ENCODE results near the gene NAPG. TPM values are rescaled to one million over a fixed set of nuclear protein-coding genes. Genes with fewer than 3 reads are reported as not detected.
A peak's percentile ranks its signal among the peaks of the same experiment; 100 is the strongest.

NAPG gene
- total RNA-seq, 4 donors from 2014 or later = 13.8 to 29.6 (median 19.5) TPM

DNA sequence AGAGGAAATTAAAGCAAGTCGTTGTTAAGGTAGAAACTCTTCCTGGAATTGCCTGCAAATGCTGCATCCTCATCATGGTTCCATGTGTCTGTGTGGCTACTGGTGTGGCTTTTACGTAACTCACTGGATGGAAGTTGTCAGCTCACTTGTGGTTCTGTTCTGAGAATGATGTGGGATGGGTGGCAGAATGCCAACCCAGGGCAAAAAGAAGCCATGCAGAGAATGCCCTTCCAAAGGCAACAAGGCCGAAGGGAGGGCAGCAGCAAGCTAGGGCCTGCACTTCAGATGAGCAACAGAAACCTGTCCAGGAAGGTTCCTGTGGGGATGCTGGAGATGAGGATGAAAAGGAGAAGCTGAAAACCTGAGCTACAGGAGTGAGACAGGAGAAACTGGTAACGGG is 10.4 kb upstream of the NAPG start:
- in situ Hi-C loops (cut with MboI; ENCODE audit: low sequenced_read_pairs in 4 of 4) = loop anchor here in 2 of 4 donors (5.0 to 25.0 kb wide), 2 partner anchors 543 to 928 kb away; no protein-coding TSS in a partner anchor
- TF ChIP-seq POLR2A (IDR thresholded peaks at IDR 0.05) (no peak), CTCF (IDR thresholded peaks at IDR 0.05 in 4 of 5, conservative IDR thresholded peaks at IDR 0.05 in 1 of 5) (no peak)

DNA sequence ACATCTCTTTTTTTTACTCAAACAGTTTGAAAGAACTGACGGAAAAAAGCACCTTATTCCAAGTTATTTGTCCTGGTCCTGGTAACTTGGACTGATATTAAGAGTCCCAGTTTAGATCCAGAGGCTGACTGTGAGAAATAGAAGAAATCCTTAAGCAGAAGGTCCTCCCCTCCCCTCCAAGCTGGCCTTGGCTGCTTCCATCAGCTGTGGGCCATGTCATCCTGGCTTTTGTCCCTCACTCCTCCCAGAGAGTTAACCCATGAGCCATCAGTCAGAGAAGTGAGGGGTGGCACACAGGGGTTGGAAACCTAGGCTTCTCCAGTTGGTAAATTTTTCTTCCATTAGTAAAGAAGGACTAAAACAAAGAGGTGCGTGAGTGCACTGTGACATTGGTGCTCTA is 9.7 kb upstream of the NAPG start:
- intact Hi-C loops (cut with DNase I; ENCODE audit: low total_unique reads) = loop anchor here (10.0 kb wide), 1 partner anchor 211 kb away; no protein-coding TSS in a partner anchor
- DNase-seq = no peak
- H3K27me3 ChIP-seq = peaks cover 0 to 4% (median 0%) of the 10 kb centered on the region in 3 donors
- in situ Hi-C loops (cut with MboI; ENCODE audit: low sequenced_read_pairs in 4 of 4) = loop anchor here in 2 of 4 donors (5.0 to 25.0 kb wide), 2 partner anchors 544 to 929 kb away; no protein-coding TSS in a partner anchor
- TF ChIP-seq POLR2A (IDR thresholded peaks at IDR 0.05) (no peak), CTCF (IDR thresholded peaks at IDR 0.05 in 4 of 5, conservative IDR thresholded peaks at IDR 0.05 in 1 of 5) (no peak)
- H3K27ac ChIP-seq = peak overlapping the region in 1 of 4 donors; percentile 17
- peaks cover 3 to 25% of the 10 kb centered on the region in 2 donors for H3K4me1 ChIP-seq
- ATAC-seq = no peak
- H3K4me3 ChIP-seq = no peak overlapping the region
- H3K9me3 ChIP-seq = no peaks in the 10 kb centered on the region
- no peaks in the 10 kb centered on the region for H3K36me3 ChIP-seq

More for the DNA sequence above, 10.4 kb upstream of the NAPG start:
- H3K9me3 ChIP-seq = no peaks in the 10 kb centered on the region
- no peak overlapping the region for H3K4me3 ChIP-seq
- H3K4me1 ChIP-seq = peaks cover 3 to 25% of the 10 kb centered on the region in 2 donors
- DNase-seq (no peak), ATAC-seq (no peak)
- intact Hi-C loops (cut with DNase I; ENCODE audit: low total_unique reads) = loop anchor here (10.0 kb wide), 1 partner anchor 211 kb away; no protein-coding TSS in a partner anchor
- H3K36me3 ChIP-seq = no peaks in the 10 kb centered on the region
- H3K27ac ChIP-seq = peak overlapping the region in 1 of 4 donors; percentile 17
- H3K27me3 ChIP-seq = peaks cover 0 to 4% (median 0%) of the 10 kb centered on the region in 3 donors

GRCh38 chr18:10518595-10519255 is 7.1 kb upstream of the NAPG start:
- peak; percentile 25 to 40 for DNase-seq
- Histone ChIP-seq H3K4me3 (no peak overlapping the region), H3K36me3 (no peaks in the 10 kb centered on the region), H3K27me3 (peaks cover 0 to under 1% (median 0%) of the 10 kb centered on the region in 3 donors), H3K27ac (peak overlapping the region in 3 of 4 donors; percentile 11 to 46 (median 15)), H3K4me1 (peaks cover 3 to 25% of the 10 kb centered on the region in 2 donors), H3K9me3 (no peaks in the 10 kb centered on the region)
- intact Hi-C loops (cut with DNase I; ENCODE audit: low total_unique reads) = loop anchor here (10.0 kb wide), 1 partner anchor 214 kb away; no protein-coding TSS in a partner anchor
- TF ChIP-seq CTCF (IDR thresholded peaks at IDR 0.05 in 4 of 5, conservative IDR thresholded peaks at IDR 0.05 in 1 of 5) (no peak), POLR2A (IDR thresholded peaks at IDR 0.05) (no peak)
- ATAC-seq = peak; percentile 37 to 43
- in situ Hi-C loops (cut with MboI; ENCODE audit: low sequenced_read_pairs in 4 of 4) = loop anchor here in 2 of 4 donors (5.0 to 25.0 kb wide), 2 partner anchors 546 to 931 kb away; no protein-coding TSS in a partner anchor

DNA sequence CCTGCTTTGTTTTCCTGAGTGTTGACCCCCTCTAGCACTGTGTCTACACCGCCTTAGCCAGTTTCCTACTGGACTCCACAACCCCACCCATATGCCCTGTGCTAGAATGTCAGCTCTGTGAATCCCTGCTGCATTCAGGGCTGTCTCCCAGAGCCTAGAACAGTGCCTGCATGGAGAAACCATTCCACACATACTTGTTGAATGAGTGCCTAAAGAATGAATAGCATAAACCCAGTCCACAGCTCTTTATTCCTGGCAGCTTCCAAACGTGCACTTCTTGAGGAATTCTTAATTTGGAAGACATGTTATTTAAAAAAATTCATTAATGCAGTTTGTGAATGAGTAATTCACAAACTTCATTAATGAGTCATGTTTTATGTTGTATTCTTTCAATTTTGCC is 6.5 kb upstream of the NAPG start:
- Histone ChIP-seq H3K4me1 (peaks cover 3 to 25% of the 10 kb centered on the region in 2 donors), H3K27ac (peak overlapping the region in 1 of 4 donors; percentile 32), H3K9me3 (no peaks in the 10 kb centered on the region), H3K36me3 (no peaks in the 10 kb centered on the region), H3K4me3 (no peak overlapping the region), H3K27me3 (no peaks in the 10 kb centered on the region)
- DNase-seq (no peak), ATAC-seq (no peak)
- in situ Hi-C loops (cut with MboI; ENCODE audit: low sequenced_read_pairs in 4 of 4) = loop anchor here in 2 of 4 donors (5.0 to 25.0 kb wide), 2 partner anchors 547 to 932 kb away; no protein-coding TSS in a partner anchor
- no peak for TF ChIP-seq CTCF (IDR thresholded peaks at IDR 0.05 in 4 of 5, conservative IDR thresholded peaks at IDR 0.05 in 1 of 5)
- TF ChIP-seq POLR2A (IDR thresholded peaks at IDR 0.05) = no peak
- intact Hi-C loops (cut with DNase I; ENCODE audit: low total_unique reads) = loop anchor here (10.0 kb wide), 1 partner anchor 215 kb away; no protein-coding TSS in a partner anchor
